HG03575 (cell line): ENCODE measurements around the gene PRDM5.
"Not testable (repeated sequence)": the region's sequence is repeated elsewhere in the genome, so short reads cannot be mapped to it uniquely, and the experiment has no call there.

ENCODE experiments used
- ATAC-seq: cut with Tn5 transposase; IDR thresholded peaks from one replicate; pipeline ENCODE4 v1.9.1; 2021; ENCODE audit not compliant: unreplicated experiment, insufficient number of reproducible peaks, low FRiP score; ENCODE audit errors: extremely low read depth

PRDM5 gene

GRCh38 chr4:120688791-120689190, 233.7 kb downstream of the PRDM5 start:
- no peak for ATAC-seq

GRCh38 chr4:120685756-120686278, 236.7 kb downstream of the PRDM5 start:
- ATAC-seq, result no peak

DNA sequence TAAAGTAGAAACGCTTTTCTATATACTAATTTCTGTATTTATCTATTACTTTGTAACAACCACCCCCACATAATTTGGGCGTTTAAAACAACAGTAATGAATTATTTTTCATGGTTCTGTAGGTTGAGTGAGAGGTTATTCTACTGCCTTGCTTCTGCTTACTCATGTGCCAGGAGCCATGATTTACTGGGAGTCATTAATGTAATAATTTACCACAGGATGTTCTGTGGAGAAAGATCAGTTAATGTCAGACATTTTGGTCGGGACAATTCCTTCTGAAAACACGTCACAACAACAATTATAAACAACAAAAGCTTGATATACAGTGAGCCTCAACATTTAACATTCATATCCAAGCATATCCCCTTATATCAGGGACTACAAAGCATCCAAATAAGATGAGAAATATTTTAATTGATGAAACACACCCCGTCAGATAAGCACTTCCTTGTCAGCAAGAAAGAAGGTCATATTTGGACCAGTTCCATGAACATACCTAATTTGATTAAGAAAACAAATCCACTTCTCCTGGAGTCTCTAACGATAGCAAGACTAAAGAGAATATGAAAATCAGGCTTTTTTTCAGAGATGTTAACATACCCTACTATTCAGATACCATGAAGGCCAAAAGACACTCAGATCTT, 238.5 kb downstream of the PRDM5 start:
- no peak for ATAC-seq

- ATAC-seq, result no peak
Observed at GRCh38 chr4:120682981-120683380, 239.5 kb downstream of the PRDM5 start.

- ATAC-seq, result no peak
Observed at GRCh38 chr4:120680647-120681228, 241.8 kb downstream of the PRDM5 start.

GRCh38 chr4:120673696-120674095, 248.8 kb downstream of the PRDM5 start:
- ATAC-seq, result no peak

GRCh38 chr4:120672558-120673147, 249.9 kb downstream of the PRDM5 start:
- ATAC-seq, result no peak

GRCh38 chr4:120672076-120672475, 250.4 kb downstream of the PRDM5 start:
- no peak for ATAC-seq

DNA sequence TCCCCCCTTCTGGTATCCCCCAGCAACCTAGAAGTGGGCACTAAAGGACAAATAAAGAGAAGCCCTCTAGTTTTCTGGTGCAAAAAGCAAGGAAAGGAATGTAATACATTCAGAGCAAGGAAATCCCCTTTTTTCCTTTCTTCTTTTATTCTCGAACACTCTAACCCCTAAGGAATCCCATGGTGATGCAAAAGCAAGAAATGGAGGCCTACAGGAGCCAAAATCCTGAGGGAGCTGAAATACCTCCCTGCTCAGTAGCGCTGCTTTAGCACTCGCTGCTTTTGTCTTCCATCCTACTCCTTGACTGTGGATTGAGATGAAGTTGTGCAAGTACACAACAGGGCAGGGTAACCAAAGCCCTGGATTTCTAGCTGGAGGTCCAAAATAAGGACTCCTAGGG, 251.0 kb downstream of the PRDM5 start:
- ATAC-seq, result no peak

DNA sequence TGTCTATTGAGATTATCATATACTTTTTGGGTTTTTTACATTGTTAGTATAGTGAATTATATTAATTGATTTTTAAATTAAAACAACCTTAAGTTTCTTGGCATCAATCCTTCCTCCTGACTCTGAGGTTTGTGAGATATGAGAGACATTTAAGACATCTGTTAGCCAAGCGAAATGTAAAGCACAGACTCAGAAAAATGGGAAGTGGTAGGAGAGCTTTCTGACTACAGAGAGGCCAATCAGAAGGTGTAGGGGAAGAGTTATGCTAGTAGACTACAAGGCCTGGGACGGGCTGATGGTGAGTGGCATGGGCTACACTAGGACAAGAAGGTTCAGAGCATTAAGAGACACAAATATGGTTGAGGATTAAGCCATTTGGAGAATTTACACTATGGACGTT, 255.4 kb downstream of the PRDM5 start:
- no peak for ATAC-seq

DNA sequence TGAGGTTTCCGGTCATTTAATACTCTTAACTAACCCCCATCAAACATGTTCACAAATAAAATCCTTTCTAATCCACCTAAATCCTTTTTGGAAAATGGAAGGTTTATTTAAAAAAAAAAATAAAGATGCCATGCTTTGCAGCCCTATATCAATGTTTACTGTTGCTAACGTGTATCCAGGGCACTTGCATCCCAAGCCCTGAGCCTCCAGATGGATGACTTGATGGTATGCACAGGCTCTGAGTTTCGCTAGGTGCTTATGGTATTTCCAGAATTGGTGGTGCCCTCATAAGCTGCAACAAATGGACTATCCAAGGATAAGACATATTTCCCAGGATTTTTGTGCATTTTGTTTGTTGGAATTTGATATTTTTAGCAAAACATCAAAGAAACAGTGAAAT, 257.7 kb downstream of the PRDM5 start:
- no peak for ATAC-seq

- ATAC-seq, result no peak
Observed at GRCh38 chr4:120659616-120660170, 262.8 kb downstream of the PRDM5 start.

GRCh38 chr4:120658772-120659171, 263.8 kb downstream of the PRDM5 start:
- ATAC-seq, result no peak

DNA sequence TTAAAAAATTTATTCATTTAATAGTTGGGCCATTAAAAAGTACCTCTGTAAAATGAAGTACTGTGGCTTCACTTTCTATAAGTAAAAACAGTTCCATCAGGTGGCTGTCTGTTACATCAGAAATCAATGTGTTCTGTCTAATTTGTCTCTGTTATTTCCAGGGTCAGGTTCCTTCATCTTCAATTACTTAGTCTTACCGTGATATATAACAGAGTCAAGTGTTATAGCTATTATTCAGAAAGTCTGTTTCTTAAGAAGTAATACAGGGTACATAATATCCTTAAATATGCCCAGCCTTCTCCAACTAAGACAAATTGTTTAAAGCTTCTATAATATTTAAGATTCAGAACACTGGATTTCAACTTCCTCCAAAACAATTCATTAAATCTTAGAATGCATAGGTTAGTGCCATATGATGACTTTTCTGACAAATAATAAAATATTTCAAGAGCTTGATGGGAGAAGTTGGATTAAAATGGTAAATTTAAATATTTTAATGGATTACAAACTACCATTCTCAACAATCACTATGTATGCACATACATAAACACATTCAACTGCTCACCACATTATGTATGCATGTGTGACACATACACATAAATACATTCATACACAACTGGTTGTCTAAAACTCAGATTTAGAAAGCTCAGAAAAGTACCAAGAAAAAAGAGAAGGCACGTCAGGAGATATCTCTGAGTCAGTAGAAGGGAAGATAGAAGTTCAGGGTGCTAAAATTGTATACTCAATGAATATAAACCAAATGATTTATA, 268.5 kb downstream of the PRDM5 start:
- no peak for ATAC-seq

- not testable (repeated sequence) for ATAC-seq
Observed at GRCh38 chr4:120648336-120648735, 274.2 kb downstream of the PRDM5 start.
